Tibial nerve (tissue), 4 donors: ENCODE measurements around the gene POGZ.

Source experiments
- CTCF ChIP-seq, 5 experiments: fragments of 200-600 bp in 3 of 5; fragments of 450-650 bp in 2 of 5; sonication (generic) in 3 of 5; IDR thresholded peaks; one replicate each; pipeline ENCODE4 v1.5.1; 2016 to 2019; ENCODE audit warnings: antibody characterized with exemption in 5 of 5, mild to moderate bottlenecking in 3 of 5, moderate library complexity in 2 of 5
- EP300 ChIP-seq, 2 donors: sonication (generic); formaldehyde crosslinking; IDR thresholded peaks; one replicate each; pipeline ENCODE4 v1.6.1; 2017; ENCODE audit warnings: antibody characterized with exemption in 2 of 2, mild to moderate bottlenecking in 1 of 2

DNA sequence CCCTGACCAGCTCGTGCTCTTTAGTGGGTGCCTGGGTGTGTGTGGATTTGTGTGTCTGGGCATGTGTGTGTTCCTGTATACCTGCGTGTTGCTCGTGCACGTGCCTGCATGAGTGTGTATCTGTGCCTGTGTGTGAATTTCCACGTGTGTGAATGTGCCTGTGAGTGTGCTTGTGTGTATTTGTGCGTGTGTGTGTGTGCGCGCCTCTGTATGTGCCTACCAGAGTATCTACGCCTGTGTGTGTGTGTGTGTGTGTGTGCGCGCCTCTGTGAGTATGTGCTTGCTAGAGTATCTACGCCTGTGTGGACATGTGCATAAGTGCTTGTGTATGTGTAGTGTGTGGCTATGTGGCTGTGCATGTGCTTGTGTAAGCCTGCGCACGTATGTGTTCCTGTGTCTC, 86.1 kb downstream of the POGZ start:
- TF ChIP-seq CTCF (IDR thresholded peaks at IDR 0.05) (no peak), EP300 (IDR thresholded peaks at IDR 0.05) (no peak)
